GM12801 (cell line): ENCODE data around the gene NKIRAS1.

Experiments
- TF ChIP-seq, protein P1 (sequence below): IDR thresholded peaks from one replicate; pipeline ENCODE4 v1.5.1; 2011; ENCODE audit warnings: control low read depth; ENCODE audit not compliant: insufficient read length; ENCODE audit errors: extremely low read depth

The NKIRAS1 gene

DNA sequence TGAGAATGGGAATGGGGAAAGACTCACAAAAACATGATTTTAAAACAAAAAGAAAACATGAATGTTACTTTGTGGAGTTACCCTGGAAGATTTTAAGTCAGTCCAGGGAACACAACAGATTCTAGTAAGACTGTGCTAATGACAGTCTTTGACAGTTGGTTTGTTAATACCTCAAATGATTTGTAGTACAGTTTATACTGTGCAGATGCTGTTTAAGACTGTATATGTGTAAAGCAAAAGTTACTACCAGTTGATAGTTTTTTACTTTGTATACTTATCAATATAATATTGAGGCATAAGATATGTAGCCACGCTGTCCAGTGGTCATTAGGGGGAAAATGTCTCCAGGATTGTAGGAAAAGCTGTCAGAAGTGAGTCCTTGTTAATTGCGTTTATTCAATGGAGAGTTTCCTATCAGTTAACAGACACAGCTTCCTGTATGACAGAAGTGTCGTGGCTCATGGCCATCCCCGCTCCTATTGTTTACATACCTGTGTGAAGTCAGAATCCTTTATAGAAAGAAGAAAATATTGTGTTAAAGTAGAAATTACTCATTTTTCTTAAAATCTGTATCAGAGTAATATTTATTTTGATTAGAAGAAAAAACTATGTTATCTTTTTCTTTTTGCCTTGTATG lies 36.0 kb downstream of the NKIRAS1 start:
- TF ChIP-seq, protein P1, sequence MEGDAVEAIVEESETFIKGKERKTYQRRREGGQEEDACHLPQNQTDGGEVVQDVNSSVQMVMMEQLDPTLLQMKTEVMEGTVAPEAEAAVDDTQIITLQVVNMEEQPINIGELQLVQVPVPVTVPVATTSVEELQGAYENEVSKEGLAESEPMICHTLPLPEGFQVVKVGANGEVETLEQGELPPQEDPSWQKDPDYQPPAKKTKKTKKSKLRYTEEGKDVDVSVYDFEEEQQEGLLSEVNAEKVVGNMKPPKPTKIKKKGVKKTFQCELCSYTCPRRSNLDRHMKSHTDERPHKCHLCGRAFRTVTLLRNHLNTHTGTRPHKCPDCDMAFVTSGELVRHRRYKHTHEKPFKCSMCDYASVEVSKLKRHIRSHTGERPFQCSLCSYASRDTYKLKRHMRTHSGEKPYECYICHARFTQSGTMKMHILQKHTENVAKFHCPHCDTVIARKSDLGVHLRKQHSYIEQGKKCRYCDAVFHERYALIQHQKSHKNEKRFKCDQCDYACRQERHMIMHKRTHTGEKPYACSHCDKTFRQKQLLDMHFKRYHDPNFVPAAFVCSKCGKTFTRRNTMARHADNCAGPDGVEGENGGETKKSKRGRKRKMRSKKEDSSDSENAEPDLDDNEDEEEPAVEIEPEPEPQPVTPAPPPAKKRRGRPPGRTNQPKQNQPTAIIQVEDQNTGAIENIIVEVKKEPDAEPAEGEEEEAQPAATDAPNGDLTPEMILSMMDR = no peak

- TF ChIP-seq, protein P1 = no peak
Measured at GRCh38 chr3:23879485-23879884, 37.3 kb downstream of the NKIRAS1 start.

GRCh38 chr3:23877329-23877980 lies 39.3 kb downstream of the NKIRAS1 start:
- TF ChIP-seq, protein P1 = no peak

DNA sequence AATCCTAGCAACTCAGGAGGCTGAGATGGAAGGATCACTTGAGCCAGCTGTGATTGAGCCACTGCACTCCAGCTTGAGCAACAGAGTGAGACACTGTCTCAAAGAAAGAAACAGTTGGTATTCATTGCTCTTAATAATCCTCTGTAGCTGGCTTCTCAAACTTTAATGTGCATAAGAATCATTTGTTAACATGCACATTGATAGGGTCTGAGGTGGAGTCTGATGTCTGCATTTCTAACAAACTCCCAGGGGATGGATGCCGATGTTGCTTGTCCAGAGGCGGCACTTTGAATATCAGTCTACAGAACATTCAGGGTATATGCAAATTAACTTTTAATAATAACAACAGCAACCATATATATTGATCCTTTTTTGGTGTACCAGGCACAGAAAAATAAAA lies 39.9 kb downstream of the NKIRAS1 start:
- TF ChIP-seq, protein P1 = no peak

DNA sequence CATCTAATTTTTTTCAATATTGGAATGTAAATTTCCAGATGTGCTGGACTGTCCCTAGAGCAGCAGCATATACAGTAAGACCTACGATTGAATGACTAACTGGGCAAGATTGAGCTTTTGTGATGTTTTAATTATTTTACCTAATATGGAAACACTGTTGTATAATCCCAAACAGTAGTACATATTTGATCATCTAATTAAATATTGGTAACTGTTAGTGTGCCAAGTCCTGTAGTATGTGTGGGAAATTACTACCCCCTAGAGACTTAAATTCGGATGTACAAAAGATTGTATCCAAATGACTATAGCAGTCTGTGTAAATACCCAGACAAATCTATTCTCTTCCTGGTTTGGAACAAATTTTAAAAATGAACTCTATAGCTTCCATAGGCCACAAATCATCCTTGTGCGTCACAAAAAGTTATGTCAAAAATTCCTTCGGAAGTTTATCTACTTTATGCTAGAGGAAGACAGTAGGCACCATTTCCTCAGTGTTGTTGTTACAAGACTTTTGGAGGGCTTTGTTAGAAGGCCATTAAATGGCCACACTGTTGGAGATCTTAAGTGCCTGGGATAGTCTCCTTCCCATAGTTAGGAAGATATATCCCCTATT lies 41.6 kb downstream of the NKIRAS1 start:
- TF ChIP-seq, protein P1 = no peak

GRCh38 chr3:23874359-23875112 lies 42.3 kb downstream of the NKIRAS1 start:
- TF ChIP-seq, protein P1 = no peak

- TF ChIP-seq, protein P1 = no peak
Measured at GRCh38 chr3:23873941-23874340, 42.8 kb downstream of the NKIRAS1 start.
